Measurements from ENCODE around the gene GNAO1.

GNAO1 gene

GRCh38 chr16:56337131-56337857, 146.0 kb downstream of the GNAO1 start:
- no peak for DNase-seq

GRCh38 chr16:56337858-56338325, 146.6 kb downstream of the GNAO1 start:
- DNase-seq, result peak in 1 of 2 experiments; percentile 7

GRCh38 chr16:56338566-56339318, 147.5 kb downstream of the GNAO1 start:
- DNase-seq, result no peak

- no peak for DNase-seq
Observed at GRCh38 chr16:56339431-56340195, 148.3 kb downstream of the GNAO1 start.

GRCh38 chr16:56340416-56340815, 149.1 kb downstream of the GNAO1 start:
- no peak for DNase-seq

- no peak for DNase-seq
Observed at GRCh38 chr16:56340864-56341365, 149.6 kb downstream of the GNAO1 start.

GRCh38 chr16:56341656-56342399, 150.5 kb downstream of the GNAO1 start:
- no peak for DNase-seq

- DNase-seq, result no peak
Observed at GRCh38 chr16:56343661-56344517, 152.6 kb downstream of the GNAO1 start.

- no peak for DNase-seq
Observed at GRCh38 chr16:56344518-56345405, 153.5 kb downstream of the GNAO1 start.

- DNase-seq, result no peak
Observed at GRCh38 chr16:56345406-56346050, 154.2 kb downstream of the GNAO1 start.

- DNase-seq, result no peak
Observed at GRCh38 chr16:56346131-56346890, 155.0 kb downstream of the GNAO1 start.

GRCh38 chr16:56347166-56347565, 155.9 kb downstream of the GNAO1 start:
- DNase-seq, result no peak

- DNase-seq, result no peak
Observed at GRCh38 chr16:56347670-56348069, 156.4 kb downstream of the GNAO1 start.

- no peak for DNase-seq
Observed at GRCh38 chr16:56348168-56349085, 157.1 kb downstream of the GNAO1 start.

- DNase-seq, result no peak
Observed at GRCh38 chr16:56349086-56349415, 157.8 kb downstream of the GNAO1 start.

GRCh38 chr16:56349711-56350161, 158.4 kb downstream of the GNAO1 start:
- no peak for DNase-seq

GRCh38 chr16:56350491-56351405, 159.5 kb downstream of the GNAO1 start:
- DNase-seq, result no peak

Data from NCI-H526 (cell line).